ENCODE measurements around the gene GAGE12J. TPM values are rescaled to one million over a fixed set of nuclear protein-coding genes. Genes with fewer than 3 reads are reported as not detected.

The GAGE12J gene
- total RNA-seq, 1 experiment from 2014 or later, result not detected

- H3K9ac ChIP-seq (ENCODE audit: extremely low read depth, insufficient read length, low read length), result no peak overlapping the region
- no peak overlapping the region for H4K91ac ChIP-seq (ENCODE audit: insufficient read length, low read depth, low read length)
- H3T11ph ChIP-seq (ENCODE audit: low read length), result no peak overlapping the region
- no peak overlapping the region for H4K5ac ChIP-seq (ENCODE audit: insufficient read length, low read depth, low read length)
- H3K27me3 Mint-ChIP-seq (ENCODE audit: low read depth), result peaks cover 2% of the 10 kb centered on the region
- H3K27ac ChIP-seq (ENCODE audit: insufficient read length, low read depth, low read length), result no peak overlapping the region
- no peak overlapping the region for H2BK5ac ChIP-seq (ENCODE audit: insufficient read length, low read length)
- no peak overlapping the region for H2AK5ac ChIP-seq (ENCODE audit: insufficient read length, low read length)
- no peaks in the 10 kb centered on the region for H3K23me2 ChIP-seq (ENCODE audit: insufficient read length, low read depth, low read length, poor library complexity, severe bottlenecking)
- H3K23ac ChIP-seq (ENCODE audit: insufficient read length, low read depth, low read length), result no peak overlapping the region
- H3K36me3 Mint-ChIP-seq (ENCODE audit: insufficient read depth in 1 of 3, low read depth in 3 of 3), result peaks cover 1 to 4% (median 4%) of the 10 kb centered on the region in 3 experiments; a peak in 5 of 7 replicates
- no peak overlapping the region for H2BK120ac ChIP-seq (ENCODE audit: low read depth, low read length, poor library complexity, severe bottlenecking)
- WGBS (ENCODE audit: extremely low coverage, insufficient read length, low lambda C conversion rate), result no CpG with 5 or more reads among the region's 4 CpGs
- no peaks in the 10 kb centered on the region for H4K20me1 ChIP-seq (ENCODE audit: control insufficient read depth, insufficient read depth, insufficient read length)
- H2BK12ac ChIP-seq (ENCODE audit: insufficient read length, low read depth, low read length), result no peak overlapping the region
- peaks cover 4 to 11% of the 10 kb centered on the region in 2 experiments for H3K4me1 Mint-ChIP-seq
- H2BK15ac ChIP-seq (ENCODE audit: low read depth, low read length), result no peak overlapping the region
- no peak overlapping the region for H3K4me3 Mint-ChIP-seq
- H3K4me2 ChIP-seq (ENCODE audit: insufficient read depth, insufficient read length, low read length), result no peak overlapping the region
- H3K18ac ChIP-seq (ENCODE audit: insufficient read length, low read depth, low read length), result no peak overlapping the region
- H3K56ac ChIP-seq (ENCODE audit: insufficient read length, low read depth, low read length), result no peak overlapping the region
- H2BK20ac ChIP-seq (ENCODE audit: low read depth, low read length, poor library complexity, severe bottlenecking), result no peak overlapping the region
- H3K79me2 ChIP-seq (ENCODE audit: insufficient read depth, low read length), result no peaks in the 10 kb centered on the region
- H4K8ac ChIP-seq (replicated peaks; ENCODE audit: insufficient read length, low read depth, low read length), result no peak overlapping the region
- H3K9me3 Mint-ChIP-seq, result peaks cover 60 to 69% of the 10 kb centered on the region in 2 experiments
- TF ChIP-seq CTCF (conservative IDR thresholded peaks at IDR 0.05), result no peak
- no peaks in the 10 kb centered on the region for H3K79me1 ChIP-seq (ENCODE audit: insufficient read depth, low read depth, low read length, poor library complexity, severe bottlenecking)
- no peaks in the 10 kb centered on the region for H3K4me1 ChIP-seq (ENCODE audit: insufficient read depth, low read length)
- H2AFZ ChIP-seq (ENCODE audit: low read length), result no peak overlapping the region
- no peak overlapping the region for H3K27ac Mint-ChIP-seq
- no peak overlapping the region for H3K4ac ChIP-seq (ENCODE audit: low read depth, low read length)
- no peaks in the 10 kb centered on the region for H3K27me3 ChIP-seq (ENCODE audit: insufficient read depth, low read length)
- DNase-seq, result no peak
- peaks cover 21% of the 10 kb centered on the region for H3K9me3 ChIP-seq (ENCODE audit: control insufficient read depth, low read depth, low read length)
- H3K14ac ChIP-seq (ENCODE audit: insufficient read depth, low read length), result no peak overlapping the region
Observed at GRCh38 chrX:49286581-49286980, 35.3 kb upstream of the GAGE12J start.
